HEK293T (cell line): ENCODE measurements around the gene DOK5.

Experiments used
- CTCF ChIA-PET: fragments of 350-600 bp; formaldehyde crosslinking; extraction: SDS; loops from one replicate; lab custom pipeline; 2021; ENCODE audit warnings: antibody characterized with exemption, inconsistent platforms; lab: Yijun Ruan, JAX
- POLR2A ChIA-PET: fragments of 350-600 bp; formaldehyde crosslinking; extraction: SDS; loops from one replicate; lab custom pipeline; 2020; ENCODE audit warnings: antibody characterized with exemption, inconsistent platforms; lab: Yijun Ruan, JAX
- DNase-seq: peaks from one replicate; pipeline ENCODE4 v3.0.0; 2012; ENCODE audit warnings: mixed read lengths; ENCODE audit errors: extremely low spot score
- ARNT ChIP-seq: fragments of 450-650 bp; IDR thresholded peaks from 2 replicates; pipeline ENCODE4 v1.6.1; 2017; ENCODE audit warnings: mild to moderate bottlenecking
- BHLHE40 ChIP-seq: fragments of 450-650 bp; IDR thresholded peaks from 2 replicates; pipeline ENCODE4 v1.6.1; 2016; ENCODE audit warnings: mild to moderate bottlenecking, moderate library complexity, borderline replicate concordance
- CTBP1 ChIP-seq: fragments of 450-650 bp; IDR thresholded peaks from 2 replicates; pipeline ENCODE4 v1.6.1; 2016; ENCODE audit warnings: borderline replicate concordance
- ELF4 ChIP-seq: fragments of 450-650 bp; IDR thresholded peaks from 2 replicates; pipeline ENCODE4 v1.6.1; 2017; ENCODE audit warnings: antibody characterized with exemption
- FOXA1 ChIP-seq: fragments of 450-650 bp; IDR thresholded peaks from 2 replicates; pipeline ENCODE4 v1.6.1; 2016; ENCODE audit warnings: mild to moderate bottlenecking
- FOXK2 ChIP-seq: fragments of 450-650 bp; IDR thresholded peaks from 2 replicates; pipeline ENCODE4 v1.6.1; 2016; ENCODE audit warnings: mild to moderate bottlenecking
- FOXM1 ChIP-seq: fragments of 450-650 bp; IDR thresholded peaks from 2 replicates; pipeline ENCODE4 v1.6.1; 2017; ENCODE audit warnings: mild to moderate bottlenecking, borderline replicate concordance
- HDGF ChIP-seq: fragments of 450-650 bp; IDR thresholded peaks from 2 replicates; pipeline ENCODE4 v1.6.1; 2017; ENCODE audit warnings: antibody characterized with exemption, borderline replicate concordance
- L3MBTL2 ChIP-seq: fragments of 450-650 bp; conservative IDR thresholded peaks from 2 replicates; pipeline ENCODE4 v1.6.1; 2016; ENCODE audit warnings: mild to moderate bottlenecking
- LEF1 ChIP-seq: fragments of 450-650 bp; IDR thresholded peaks from 2 replicates; pipeline ENCODE4 v1.6.1; 2017; ENCODE audit warnings: mild to moderate bottlenecking, borderline replicate concordance
- NFRKB ChIP-seq: fragments of 450-650 bp; IDR thresholded peaks from 2 replicates; pipeline ENCODE4 v1.6.1; 2016; ENCODE audit warnings: mild to moderate bottlenecking, moderate library complexity
- PKNOX1 ChIP-seq: fragments of 450-650 bp; IDR thresholded peaks from 2 replicates; pipeline ENCODE4 v1.6.1; 2016
- SP1 ChIP-seq: fragments of 450-650 bp; IDR thresholded peaks from 2 replicates; pipeline ENCODE4 v1.6.1; 2017
- SUZ12 ChIP-seq: fragments of 450-650 bp; IDR thresholded peaks from 2 replicates; pipeline ENCODE4 v1.6.1; 2016; ENCODE audit warnings: mild to moderate bottlenecking
- TARDBP ChIP-seq: fragments of 450-650 bp; IDR thresholded peaks from 2 replicates; pipeline ENCODE4 v1.6.1; 2016
- ZNF384 ChIP-seq: fragments of 450-650 bp; IDR thresholded peaks from 2 replicates; pipeline ENCODE4 v1.6.1; 2016

DOK5 gene

GRCh38 chr20:54590856-54591255 is 115.5 kb downstream of the DOK5 start:
- POLR2A ChIA-PET, result no interaction called here
- CTCF ChIA-PET, result no interaction called here
- no peak for DNase-seq

GRCh38 chr20:54596651-54597050 is 121.3 kb downstream of the DOK5 start:
- POLR2A ChIA-PET, result interaction anchor here (0.9 kb wide), 1 partner anchor 388 kb away, joined by 3 read pairs; the partner anchor contains the start of gene PFDN4
- CTCF ChIA-PET, result no interaction called here
- no peak for DNase-seq
- TF ChIP-seq ZNF384 (no peak), ELF4 (no peak), FOXA1 (no peak), CTBP1 (no peak), SUZ12 (no peak), NFRKB (no peak), ARNT (no peak), HDGF (no peak), TARDBP (no peak), L3MBTL2 (no peak), PKNOX1 (no peak), BHLHE40 (no peak), FOXM1 (no peak), SP1 (no peak), FOXK2 (no peak), LEF1 (no peak)

More at GRCh38 chr20:54590856-54591255, 115.5 kb downstream of the DOK5 start:
- no peak for TF ChIP-seq PKNOX1
- no peak for TF ChIP-seq FOXM1
- no peak for TF ChIP-seq ZNF384

GRCh38 chr20:54598352-54598751 is 123.0 kb downstream of the DOK5 start:
- DNase-seq, result no peak
- ChIA-PET POLR2A (no interaction called here), CTCF (no interaction called here)
- TF ChIP-seq NFRKB (no peak), FOXK2 (no peak), ELF4 (no peak), LEF1 (no peak), BHLHE40 (no peak), PKNOX1 (no peak), L3MBTL2 (no peak), SP1 (no peak), FOXA1 (no peak), ZNF384 (no peak), FOXM1 (no peak), ARNT (no peak), HDGF (no peak)

- CTCF ChIA-PET, result no interaction called here
- DNase-seq, result no peak
- no peak for TF ChIP-seq BHLHE40
- no peak for TF ChIP-seq SP1
- no peak for TF ChIP-seq ZNF384
- TF ChIP-seq FOXA1, result no peak
- no peak for TF ChIP-seq SUZ12
- no peak for TF ChIP-seq FOXK2
- TF ChIP-seq ARNT, result no peak
- no peak for TF ChIP-seq LEF1
- TF ChIP-seq CTBP1, result no peak
- no peak for TF ChIP-seq HDGF
- TF ChIP-seq PKNOX1, result no peak
- no peak for TF ChIP-seq NFRKB
- TF ChIP-seq TARDBP, result no peak
- no peak for TF ChIP-seq ELF4
- TF ChIP-seq L3MBTL2, result no peak
- TF ChIP-seq FOXM1, result no peak
- POLR2A ChIA-PET, result no interaction called here
These were observed 125.2 kb downstream of the DOK5 start for GRCh38 chr20:54600634-54601033.

- CTCF ChIA-PET, result interaction anchor here (0.6 to 0.7 kb wide), 2 partner anchors 18 to 191 kb away, joined by 3 to 7 read pairs; no protein-coding TSS in a partner anchor
- DNase-seq, result no peak
- TF ChIP-seq LEF1 (no peak), FOXK2 (no peak), HDGF (no peak), SP1 (no peak), FOXM1 (no peak), CTBP1 (no peak), L3MBTL2 (no peak)
- POLR2A ChIA-PET, result no interaction called here
These were observed 126.6 kb downstream of the DOK5 start for GRCh38 chr20:54601831-54602515.

- TF ChIP-seq CTBP1, result no peak
- DNase-seq, result no peak
- CTCF ChIA-PET, result no interaction called here
- POLR2A ChIA-PET, result no interaction called here
These were observed 129.9 kb downstream of the DOK5 start for GRCh38 chr20:54605319-54605718.
